Prostate gland (tissue), 2 donors: ENCODE data around the gene CPNE9.

Source experiments
- CTCF ChIP-seq, 4 experiments: fragments of 200-600 bp in 2 of 4; fragments of 450-650 bp in 2 of 4; sonication (generic) in 2 of 4; IDR thresholded peaks; 1 replicate in 3 of 4; 2 replicates in 1 of 4; pipeline ENCODE4 v1.5.1; 2016 to 2019; ENCODE audit warnings: antibody characterized with exemption in 4 of 4, mild to moderate bottlenecking in 2 of 4, moderate library complexity in 2 of 4
- POLR2AphosphoS5 ChIP-seq: sonication (generic); formaldehyde crosslinking; IDR thresholded peaks from one replicate; pipeline ENCODE4 v1.6.1; 2017; ENCODE audit warnings: antibody characterized with exemption

GRCh38 chr3:9686050-9686550, 17.5 kb upstream of the CPNE9 start:
- TF ChIP-seq POLR2AphosphoS5 (no peak), CTCF (IDR thresholded peaks at IDR 0.05) (no peak)
